GM21381 (cell line): ENCODE data around the gene C1GALT1.
A peak's percentile ranks its signal among the peaks of the same experiment; 100 is the strongest.
"Not testable (repeated sequence)": the region's sequence is repeated elsewhere in the genome, so short reads cannot be mapped to it uniquely, and the experiment has no call there.

Source experiments
- ATAC-seq: cut with Tn5 transposase; IDR thresholded peaks from one replicate; pipeline ENCODE4 v1.9.1; 2021; ENCODE audit warnings: mild to moderate bottlenecking, moderate library complexity; ENCODE audit not compliant: unreplicated experiment

Gene C1GALT1

DNA sequence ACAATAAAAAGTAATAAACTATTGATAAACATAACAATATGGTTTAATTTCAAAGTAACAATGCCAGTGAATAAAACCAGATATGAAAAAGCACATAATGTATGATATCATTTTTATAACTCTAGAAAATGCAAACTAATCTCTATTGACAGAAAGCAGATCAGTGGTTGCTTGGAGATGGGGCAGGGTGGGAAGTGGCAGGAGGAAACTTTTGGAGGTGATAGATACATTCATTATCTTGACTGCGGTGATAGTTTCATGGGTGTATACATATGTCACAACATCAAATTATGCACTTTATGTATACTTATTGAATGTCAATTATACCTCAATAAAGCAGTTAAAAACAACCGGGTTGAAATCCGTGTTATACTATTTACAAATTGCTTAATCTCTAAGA, 16.0 kb upstream of the C1GALT1 start:
- ATAC-seq: no peak

DNA sequence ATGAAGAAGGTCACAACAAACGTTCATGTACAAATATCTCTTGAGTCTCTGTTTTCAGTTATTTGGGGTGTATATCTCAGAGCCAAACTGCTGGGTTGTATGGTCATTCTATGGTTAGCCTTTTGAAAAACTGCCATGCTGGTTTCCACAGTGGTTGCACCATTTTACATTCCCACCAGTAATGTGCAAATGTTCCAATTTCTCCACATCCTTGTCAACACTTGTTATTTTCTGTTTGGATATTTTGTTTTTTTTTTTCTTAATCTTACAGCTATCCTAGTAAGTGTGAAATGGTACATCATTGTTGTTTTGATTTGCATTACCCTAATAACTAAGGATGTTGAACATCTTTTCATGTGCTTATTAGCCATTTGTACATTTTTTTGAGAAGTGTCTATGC, 13.0 kb upstream of the C1GALT1 start:
- ATAC-seq: no peak

DNA sequence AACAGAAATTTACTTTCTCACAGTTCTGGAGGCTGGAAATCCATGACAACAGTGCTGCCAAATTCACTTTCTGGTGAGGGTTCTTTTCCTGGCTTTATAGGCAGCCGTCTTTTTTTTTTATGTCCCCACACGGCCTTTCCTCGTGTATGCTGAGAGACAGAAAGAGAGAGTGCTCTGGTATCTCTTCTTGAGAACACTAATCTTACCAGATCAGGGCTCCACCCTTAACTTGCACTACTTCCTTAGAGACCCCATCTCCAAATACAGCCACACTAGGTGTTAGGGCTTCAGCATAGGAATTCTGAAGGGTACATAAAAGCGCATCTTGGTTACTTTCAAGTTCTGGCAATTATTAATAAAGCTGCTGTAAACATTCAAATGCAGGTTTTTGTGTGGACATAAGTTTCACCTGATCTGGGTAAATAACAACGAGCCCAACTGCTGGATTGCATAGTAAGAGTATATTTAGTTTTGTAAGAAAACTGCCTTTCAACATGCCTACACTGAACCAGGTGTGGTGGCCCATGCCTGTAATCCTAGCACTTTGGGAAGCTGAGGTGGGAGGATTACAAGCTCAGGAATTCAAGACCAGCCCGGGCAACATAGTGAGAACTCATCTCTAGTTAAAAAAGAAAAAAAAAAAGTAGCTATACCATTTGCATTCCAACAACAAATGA, 8.2 kb upstream of the C1GALT1 start:
- no peak for ATAC-seq

DNA sequence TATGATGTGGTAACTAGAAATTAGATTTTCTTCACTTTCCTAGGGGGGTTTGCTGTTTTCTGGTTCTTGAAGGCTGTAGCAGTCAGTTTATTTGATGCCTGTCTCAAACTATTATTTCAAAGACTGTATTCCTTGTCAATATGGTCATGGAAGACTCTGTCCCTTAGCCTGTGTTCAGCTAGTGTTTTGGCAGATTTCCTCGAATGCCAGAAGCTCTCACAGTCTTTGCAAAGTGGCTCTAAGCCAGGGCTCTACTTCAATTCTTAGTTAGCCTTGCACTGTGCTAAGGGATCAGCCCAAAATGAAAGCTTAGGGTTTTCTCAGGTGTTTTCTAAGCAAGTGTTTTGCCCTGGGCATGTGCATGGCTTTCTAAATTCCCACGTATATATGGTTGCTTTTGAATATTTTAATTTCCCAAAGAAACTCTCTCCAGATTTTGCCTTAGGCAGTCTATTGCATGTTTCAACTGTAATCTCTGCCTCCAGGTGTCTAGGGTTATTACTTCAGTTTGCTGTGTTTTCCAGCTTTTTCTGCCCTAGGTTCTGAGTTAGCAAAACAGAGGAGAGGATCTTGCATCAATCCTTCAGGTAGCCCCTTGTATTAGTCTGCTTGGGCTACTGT, 7.2 kb upstream of the C1GALT1 start:
- ATAC-seq: no peak

DNA sequence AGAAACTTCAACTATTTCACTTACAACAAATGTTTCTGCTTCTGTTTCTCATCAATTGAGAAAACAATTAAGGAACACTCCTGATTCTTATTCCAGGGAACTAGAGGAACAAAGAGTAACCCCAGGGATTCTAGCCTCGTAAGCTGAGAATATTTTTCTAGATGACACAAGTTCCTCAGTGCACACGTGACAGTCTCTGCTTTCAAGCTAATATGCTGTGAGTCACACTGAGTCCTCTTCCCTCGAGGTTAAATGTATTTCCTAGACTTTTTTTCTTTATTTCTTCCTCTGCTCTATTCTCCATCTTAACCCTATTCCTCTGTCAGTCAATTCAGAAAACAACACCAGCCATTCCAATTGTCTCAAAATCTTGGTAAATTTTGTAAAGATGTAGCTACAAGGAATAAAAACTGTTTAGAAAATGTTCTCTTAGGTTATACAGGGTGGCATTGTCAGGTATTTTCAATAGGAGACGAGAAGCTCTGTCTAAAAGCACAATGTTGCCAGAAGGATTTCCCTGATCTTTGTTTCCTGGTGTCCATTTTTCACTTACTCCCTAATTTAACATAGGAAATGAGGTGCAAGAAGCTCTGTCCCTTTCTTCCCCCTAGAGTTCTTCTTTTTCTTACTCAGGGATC, 5.8 kb upstream of the C1GALT1 start:
- no peak for ATAC-seq

DNA sequence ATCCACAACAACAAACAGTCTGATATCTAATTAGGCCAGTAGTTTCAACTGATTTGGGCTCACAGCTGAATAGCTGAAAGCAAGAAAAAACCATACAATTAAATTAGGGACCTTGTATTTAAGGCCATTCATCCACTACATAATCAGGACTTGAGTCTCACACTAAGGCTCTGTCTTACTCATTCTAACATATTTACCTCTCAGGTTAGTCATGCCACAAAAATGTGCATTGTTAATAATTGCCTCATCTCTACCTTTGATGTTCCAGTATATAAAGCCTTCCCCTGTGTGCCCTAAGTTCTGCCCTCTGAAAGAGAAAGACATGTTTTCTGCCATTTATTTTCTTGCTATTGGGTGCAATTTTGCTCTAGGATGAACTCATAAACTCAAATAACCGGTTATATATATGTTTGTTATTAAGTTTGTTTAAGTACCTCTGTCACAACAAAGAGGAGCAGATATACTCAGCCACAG, 5.3 kb upstream of the C1GALT1 start:
- ATAC-seq: no peak

DNA sequence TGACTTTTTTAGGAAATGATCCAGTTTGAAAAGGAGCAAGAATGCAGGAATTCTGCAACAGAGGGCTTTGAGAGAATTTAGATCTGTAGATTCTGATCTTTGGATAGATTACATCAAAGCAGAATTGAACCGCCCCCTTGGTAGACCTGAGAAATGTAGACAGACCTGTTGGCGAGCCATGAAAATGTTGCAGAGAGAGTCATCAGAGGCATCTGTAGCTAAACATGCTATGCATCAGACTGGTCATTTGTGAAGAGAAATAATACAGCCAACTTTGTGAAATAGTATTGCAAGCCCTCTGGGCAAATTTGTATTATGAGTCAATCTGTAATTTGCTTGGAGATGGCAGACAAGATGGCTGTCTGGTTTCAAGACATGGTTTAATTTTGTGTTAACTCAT, 4.3 kb upstream of the C1GALT1 start:
- no peak for ATAC-seq

DNA sequence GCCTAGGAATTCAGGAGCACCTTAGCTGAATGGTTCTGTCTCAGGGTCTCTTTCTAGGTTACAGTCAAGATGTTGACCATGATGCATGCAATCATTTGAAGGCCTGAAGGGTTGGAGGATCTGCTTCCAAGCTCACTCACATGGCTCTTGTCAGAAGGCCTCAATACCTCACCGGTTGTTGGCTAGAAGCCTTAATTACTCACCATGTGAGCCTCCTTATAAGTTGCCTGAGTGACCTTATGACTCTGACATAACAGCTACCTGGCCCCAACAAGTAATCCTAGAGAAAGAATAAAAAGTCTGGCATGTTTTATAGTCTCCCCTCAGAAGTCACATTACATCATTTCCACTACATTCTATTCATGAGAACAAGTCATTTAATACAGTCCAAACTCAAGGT, 3.4 kb upstream of the C1GALT1 start:
- no peak for ATAC-seq

DNA sequence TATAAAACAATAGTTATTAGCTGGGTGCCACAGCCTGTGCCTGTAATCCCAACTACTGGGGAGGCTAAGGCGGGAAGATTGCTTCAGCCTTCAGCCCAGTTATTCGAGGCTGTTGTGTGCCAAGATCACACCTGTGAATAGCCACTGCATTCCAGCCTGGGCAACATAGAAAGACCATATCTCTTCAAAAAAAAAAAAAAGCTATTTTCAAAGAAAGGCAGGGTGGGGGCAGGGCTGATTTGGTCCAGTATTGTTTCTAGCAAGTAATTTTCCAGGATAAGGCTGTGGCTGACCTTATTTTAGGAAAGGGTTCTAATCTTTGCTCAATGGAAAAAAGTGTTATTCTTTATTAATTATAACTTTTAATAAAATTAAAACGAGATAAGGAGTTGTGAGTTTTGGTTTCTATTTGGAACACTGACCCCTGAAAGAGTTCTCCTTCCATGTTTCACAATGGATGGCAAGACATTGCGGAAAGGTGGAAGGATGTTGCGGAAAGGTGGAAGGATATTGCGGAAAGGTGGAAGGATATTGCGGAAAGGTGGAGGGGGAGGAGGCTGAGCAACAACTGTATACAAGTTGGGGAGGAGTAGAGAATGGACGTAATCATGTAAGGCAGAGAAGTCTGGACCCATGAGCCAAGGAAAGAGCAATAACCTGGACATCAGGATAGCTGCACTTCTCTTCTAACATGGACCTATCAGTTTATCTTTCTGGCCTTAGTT, 1.5 kb upstream of the C1GALT1 start:
- no peak for ATAC-seq

DNA sequence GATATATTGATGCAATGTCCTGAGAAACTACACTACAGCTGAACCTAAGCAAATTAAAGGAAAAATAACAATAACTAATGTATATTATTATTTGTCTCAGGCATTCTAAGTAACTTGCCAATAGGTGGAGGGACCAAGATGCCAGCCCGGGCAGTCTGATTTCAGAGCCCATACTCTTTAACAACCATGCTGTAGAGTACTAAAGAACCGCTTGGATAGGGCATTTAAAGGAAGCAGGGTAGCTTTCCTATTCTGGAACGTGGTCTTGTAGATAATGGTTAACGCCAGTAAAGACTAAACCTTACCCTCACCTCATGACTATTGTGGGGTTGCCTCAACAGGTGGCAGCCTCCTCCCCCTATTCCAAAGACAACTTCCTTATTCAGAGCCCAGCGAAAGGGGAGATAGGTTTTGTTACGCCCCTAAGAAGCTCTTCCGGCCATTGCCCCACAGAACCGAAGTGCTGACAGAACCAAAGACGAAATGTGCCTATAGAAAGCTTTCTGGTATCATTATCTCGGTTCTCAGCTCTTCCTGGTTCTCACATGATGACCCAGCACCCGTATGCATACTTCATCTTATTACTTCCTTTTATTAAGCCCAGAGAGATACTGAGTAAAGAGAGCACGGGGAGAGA, 707 bp upstream of the C1GALT1 start:
- peak; percentile 35 for ATAC-seq

DNA sequence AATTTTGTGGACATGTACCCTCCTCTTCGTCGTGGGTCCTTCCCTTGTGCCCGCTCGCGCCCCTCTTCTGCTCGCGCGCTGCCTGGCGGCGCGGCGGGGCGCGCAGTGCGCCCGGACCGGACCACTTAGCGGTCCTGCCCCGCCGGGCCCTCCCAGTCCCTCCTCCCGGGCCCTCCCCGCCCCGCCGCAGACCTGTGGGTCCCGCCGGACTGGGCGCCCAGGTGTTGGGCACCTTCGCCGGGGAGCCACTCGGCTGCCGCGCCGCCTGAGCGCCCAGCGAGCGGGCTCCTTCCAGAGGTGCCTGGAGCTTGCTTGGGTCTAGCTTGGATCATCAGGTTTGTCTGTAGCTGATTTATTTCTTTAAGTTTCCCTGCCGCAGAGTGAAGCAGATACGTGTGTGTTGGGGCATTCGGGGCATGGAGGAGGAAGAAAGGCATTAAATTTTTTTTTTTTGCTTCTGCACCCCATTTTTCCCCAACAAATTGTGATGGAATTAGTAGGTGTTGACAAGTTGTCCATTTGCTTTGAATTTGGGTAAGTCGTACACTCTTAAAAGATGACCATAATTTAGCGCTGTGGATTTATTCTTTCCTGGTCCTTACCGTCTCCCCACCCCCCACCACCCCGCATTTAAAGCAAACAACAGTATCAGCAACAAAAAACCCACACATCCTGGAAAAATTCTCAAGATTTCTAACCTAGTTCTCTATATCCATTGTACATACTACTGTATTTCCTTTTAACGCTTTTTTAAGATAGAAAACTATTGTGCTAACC, 905 bp downstream of the C1GALT1 start:
- peak; percentile 20 for ATAC-seq

DNA sequence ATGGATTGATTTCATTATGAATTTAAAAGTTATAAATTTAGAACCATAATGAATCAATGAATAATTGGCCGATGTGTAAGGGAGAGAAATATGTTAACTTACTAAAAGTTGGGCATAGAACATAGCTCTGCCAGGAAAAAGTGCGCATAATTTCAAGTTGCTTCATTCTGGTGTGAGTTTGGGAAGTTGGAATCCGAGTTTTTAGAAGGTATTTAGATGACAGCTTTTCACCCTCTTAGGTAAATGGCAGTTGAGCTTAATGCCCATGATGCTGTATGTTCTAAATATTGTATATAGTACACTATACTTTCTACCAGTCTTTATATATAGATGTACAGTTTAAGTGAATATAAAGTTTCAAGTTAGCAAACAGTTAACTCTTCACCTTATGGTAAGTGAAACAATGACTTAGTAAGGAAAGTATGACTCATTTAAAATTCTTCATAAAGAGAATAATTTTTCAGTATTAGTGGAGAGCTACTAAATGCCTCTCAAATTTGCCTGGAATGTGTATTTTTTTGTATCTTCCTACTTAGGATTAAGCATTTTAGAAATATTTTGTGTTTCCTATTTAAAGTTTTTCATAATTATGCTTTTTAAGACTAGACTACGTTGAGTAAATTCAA, 1.6 kb downstream of the C1GALT1 start:
- no peak for ATAC-seq

DNA sequence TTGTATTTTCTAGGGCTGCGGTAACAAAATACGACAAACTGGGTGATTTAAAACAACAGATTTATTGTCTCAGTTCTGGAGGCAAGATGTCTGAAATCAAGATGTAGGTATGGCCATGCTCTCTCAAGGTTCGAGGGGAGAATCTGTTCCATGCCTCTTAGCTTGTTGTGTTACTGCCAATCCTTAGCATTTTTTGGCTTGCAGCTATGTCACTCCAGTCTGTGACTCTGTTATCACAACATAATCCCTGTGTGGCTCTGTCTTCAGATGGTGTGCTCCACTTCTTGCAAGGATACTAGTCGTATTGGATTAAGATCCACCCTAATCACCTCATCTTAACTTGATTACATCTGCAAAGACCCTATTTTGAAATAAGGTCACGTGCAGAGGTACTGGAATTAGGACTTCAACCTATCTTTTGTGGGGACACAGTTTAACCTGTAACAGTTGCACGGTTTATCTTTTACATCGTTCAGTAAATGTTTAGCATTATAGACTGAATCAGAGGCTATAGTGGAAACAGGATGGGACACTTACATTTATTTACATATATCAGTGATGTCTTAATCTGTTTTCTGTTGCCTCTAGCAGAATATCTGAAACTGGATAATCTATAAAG, 3.1 kb downstream of the C1GALT1 start:
- no peak for ATAC-seq

DNA sequence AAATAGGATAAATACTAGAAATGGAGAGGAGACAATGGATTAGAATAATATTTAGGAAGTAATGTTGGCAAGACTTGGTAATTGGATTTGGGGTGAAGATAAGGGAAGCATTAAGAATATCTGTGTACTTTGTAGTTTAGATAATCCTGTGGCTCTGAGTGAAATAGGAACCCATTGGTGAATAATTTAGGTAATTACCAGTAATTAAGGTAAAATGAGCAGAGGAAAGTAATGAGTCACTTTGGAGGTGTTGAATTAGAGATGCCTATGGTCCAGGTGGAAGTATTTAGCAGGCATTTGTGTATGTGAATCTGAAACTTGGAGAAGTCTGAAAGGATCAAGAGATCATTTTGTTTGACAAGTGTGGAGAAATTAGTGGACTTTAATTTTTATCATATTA, 5.7 kb downstream of the C1GALT1 start:
- ATAC-seq: no peak

DNA sequence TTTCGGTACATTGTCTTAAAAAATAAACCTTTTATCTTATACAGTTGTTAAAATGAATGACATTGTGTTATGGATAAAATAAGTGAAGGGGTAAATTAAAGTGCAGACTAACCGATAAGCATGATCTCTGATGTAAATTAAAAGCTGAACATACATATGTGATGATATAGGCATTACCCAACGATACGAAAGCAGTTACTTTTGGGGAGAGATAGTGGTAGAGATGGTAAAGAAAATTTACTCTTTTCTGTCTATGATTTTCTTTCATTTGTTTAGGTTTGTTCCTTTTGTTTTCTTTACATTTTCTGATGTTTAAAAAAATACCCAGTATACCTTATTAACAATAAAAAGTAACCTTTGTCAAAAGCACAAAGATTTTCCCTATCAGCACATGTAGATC, 6.4 kb downstream of the C1GALT1 start:
- ATAC-seq: no peak

DNA sequence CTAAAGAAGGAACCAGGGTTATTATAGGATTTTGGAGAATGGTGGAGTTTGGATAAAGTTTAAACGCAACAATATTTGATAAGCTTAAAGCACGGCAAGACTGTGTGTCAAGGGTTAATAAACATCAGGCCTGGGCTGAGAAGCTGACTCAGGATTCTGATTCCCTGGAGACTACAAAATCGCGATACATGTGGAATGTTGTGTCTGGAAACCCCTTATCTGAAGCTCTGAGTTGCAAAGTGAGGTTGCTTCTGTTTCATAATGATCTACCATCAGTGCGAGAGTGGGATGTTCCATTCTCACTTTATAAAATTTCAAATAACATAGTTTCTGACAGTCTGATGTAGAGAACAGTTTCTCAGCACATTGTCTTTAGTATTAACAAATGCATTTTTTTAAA, 7.8 kb downstream of the C1GALT1 start:
- ATAC-seq: no peak

DNA sequence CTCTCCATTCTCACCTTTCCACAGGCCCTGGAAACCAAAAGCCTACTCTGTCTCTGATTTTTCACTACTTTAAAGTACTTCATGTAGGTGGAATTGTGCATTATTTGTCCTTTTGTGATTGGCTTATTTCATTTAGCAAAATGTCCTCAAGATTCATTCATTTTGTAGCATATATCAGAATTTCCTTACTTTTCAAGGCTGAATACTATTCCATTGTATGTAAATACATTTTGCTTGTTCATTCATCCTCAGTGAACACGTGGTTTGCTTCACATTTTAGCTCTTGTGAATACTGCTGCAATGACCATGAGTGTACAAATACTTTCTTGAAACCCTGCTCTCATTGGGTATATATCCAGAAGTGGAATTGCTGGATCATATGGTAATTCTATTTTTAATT, 8.8 kb downstream of the C1GALT1 start:
- ATAC-seq: no peak

DNA sequence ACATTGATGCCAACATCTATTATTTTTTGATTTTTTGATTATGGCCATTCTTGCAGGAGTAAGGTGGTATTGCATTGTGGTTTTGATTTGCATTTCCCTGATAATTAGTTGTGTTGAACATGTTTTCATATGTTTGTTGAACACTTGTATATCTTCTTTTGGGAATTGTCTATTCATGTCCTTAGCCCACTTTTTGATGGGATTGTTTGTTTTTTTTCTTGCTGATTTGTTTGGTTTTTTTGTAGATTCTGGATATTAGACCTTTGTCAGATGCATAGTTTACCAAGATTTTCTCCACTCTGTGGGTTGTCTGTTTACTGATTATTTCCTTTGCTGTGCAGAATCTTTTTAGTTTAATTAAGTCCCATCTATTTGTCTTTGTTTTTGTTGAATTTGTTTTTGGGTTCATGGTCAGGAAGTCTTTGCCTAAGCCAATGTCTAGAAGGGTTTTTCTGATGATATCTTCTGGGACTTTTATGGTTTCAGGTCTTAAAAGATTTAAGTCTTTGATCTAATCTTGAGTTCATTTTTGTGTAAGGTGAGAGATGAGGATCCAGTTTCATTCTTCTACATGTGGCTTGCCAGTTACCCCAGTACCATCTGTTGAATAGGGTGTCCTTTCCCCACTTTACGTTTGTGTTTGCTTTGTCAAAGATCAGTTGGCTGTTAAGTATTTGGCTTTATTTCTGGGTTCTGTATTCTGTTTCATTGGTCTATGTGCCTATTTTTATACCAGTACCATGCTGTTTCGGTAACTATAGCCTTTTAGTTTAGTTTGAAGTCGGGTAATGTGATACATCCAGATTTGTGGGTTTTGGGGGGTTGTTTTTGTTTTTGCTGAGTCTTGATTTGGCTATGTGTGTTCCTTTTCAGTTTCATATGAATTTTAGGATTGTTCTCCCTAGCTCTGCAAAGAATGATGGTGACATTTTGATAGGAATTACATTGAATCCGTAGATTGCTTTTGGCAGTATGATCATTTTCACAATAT, 10.7 kb downstream of the C1GALT1 start:
- not testable (repeated sequence) for ATAC-seq
